SK-N-MC (cell line): Measurements from ENCODE around the gene COL12A1.

Experiments
- EZH2 ChIP-seq: fragments of 200-600 bp; sonication (generic); IDR thresholded peaks from one replicate; pipeline ENCODE4 v1.6.1; 2017; ENCODE audit warnings: antibody characterized with exemption
- FOXP2 ChIP-seq: optimal IDR thresholded peaks from 2 replicates; pipeline ENCODE3; 2011; ENCODE audit warnings: mild to moderate bottlenecking, moderate library complexity; ENCODE audit not compliant: insufficient read depth; ENCODE audit errors: extremely low read length, control extremely low read depth
- POLR2AphosphoS5 ChIP-seq: IDR thresholded peaks from 2 replicates; pipeline ENCODE4 v1.6.1; 2012; ENCODE audit warnings: mild to moderate bottlenecking, low read depth, low read length, borderline replicate concordance

DNA sequence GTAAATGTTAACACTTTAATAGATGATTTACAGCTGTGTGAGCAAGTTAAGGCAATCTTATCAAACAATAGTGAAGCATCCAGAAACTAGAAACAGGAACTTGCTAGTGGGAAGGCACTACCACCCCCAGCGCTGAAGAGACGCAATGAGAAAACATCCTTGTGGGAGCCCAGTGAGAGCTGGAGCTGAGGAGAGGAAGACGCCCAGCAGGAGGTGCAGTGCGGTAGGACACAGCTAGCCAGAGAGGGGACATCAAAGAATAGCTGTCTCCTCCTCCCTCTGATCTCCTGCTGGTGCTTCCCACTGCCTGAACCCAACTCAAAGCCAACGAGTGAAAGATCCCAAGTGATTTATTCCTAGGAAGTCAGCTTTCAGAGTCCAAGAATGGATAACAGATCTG lies 140.3 kb downstream of the COL12A1 start:
- TF ChIP-seq EZH2 (no peak), POLR2AphosphoS5 (no peak), FOXP2 (no peak)
